ENCODE data around the gene CEP20. TPM values are rescaled to one million over a fixed set of nuclear protein-coding genes. Genes with fewer than 3 reads are reported as not detected.
A peak's percentile ranks its signal among the peaks of the same experiment; 100 is the strongest.

CEP20 gene
- total RNA-seq, 1 experiment from 2014 or later: 37.0 TPM

GRCh38 chr16:15856901-15857698 is 31.3 kb downstream of the CEP20 start, which contains the start of gene MYH11:
MYH11 (minus strand) TSS chr16:15857028; CDS start chr16:15838252, 18,776 bp downstream.
- Histone ChIP-seq H3F3A (ENCODE audit: low read length, unreplicated experiment) (no peaks in the 10 kb centered on the region), H2AFZ (ENCODE audit: low read length) (no peak within 1 kb of the TSS), H3K27ac (ENCODE audit: low read length) (no peak within 1 kb of the TSS), H3K36me3 (ENCODE audit: low read depth, low read length) (no peaks in the 10 kb centered on the region), H3K9me2 (replicated peaks; ENCODE audit: low read length) (no peaks in the 10 kb centered on the region), H3K4me1 (ENCODE audit: insufficient read depth, low read length) (no peaks in the 10 kb centered on the region), H3K27me3 (ENCODE audit: low read length) (peaks cover 36% of the 10 kb centered on the region), H3K4me2 (ENCODE audit: low read length) (peak within 1 kb of the TSS; percentile 49; the same call in 1 of the 2 replicates), H3K4me3 (ENCODE audit: low read length) (no peak within 1 kb of the TSS), H3K9me3 (ENCODE audit: low read length) (no peaks in the 10 kb centered on the region), H3K79me2 (ENCODE audit: low read length) (no peaks in the 10 kb centered on the region), H3K9ac (ENCODE audit: low read length) (no peak within 1 kb of the TSS), H4K20me1 (ENCODE audit: low read length) (no peaks in the 10 kb centered on the region)
- TF ChIP-seq EZH2phosphoT487 (IDR thresholded peaks at IDR 0.05; ENCODE audit: borderline replicate concordance, low read length): peak; percentile 48; the same call in 1 of the 2 replicates
- no peak for TF ChIP-seq EZH2 (IDR thresholded peaks at IDR 0.05; ENCODE audit: low read length, unreplicated experiment)
- intact Hi-C loops (cut with micrococcal nuclease): no loop called here
- ChIA-PET POLR2A (ENCODE audit: unreplicated experiment) (no interaction called here), CTCF (no interaction called here)
- ATAC-seq (no peak), DNase-seq (no peak)
- BruUV-seq (replicated peaks): no TSS peak

GRCh38 chr16:15856182-15856581 is 32.2 kb downstream of the CEP20 start:
- Histone ChIP-seq H3K36me3 (ENCODE audit: low read depth, low read length) (no peaks in the 10 kb centered on the region), H4K20me1 (ENCODE audit: low read length) (no peaks in the 10 kb centered on the region), H3K79me2 (ENCODE audit: low read length) (no peaks in the 10 kb centered on the region), H3K9me2 (replicated peaks; ENCODE audit: low read length) (no peaks in the 10 kb centered on the region), H3K9me3 (ENCODE audit: low read length) (no peaks in the 10 kb centered on the region), H3K4me3 (ENCODE audit: low read length) (no peak overlapping the region), H3K27ac (ENCODE audit: low read length) (no peak overlapping the region), H3K4me1 (ENCODE audit: insufficient read depth, low read length) (no peaks in the 10 kb centered on the region), H3K4me2 (ENCODE audit: low read length) (no peak overlapping the region), H3F3A (ENCODE audit: low read length, unreplicated experiment) (no peaks in the 10 kb centered on the region), H3K27me3 (ENCODE audit: low read length) (peaks cover 36% of the 10 kb centered on the region), H3K9ac (ENCODE audit: low read length) (no peak overlapping the region), H2AFZ (ENCODE audit: low read length) (no peak overlapping the region)
- BruUV-seq (replicated peaks): no TSS peak
- CTCF ChIA-PET: no interaction called here
- ATAC-seq: no peak
- TF ChIP-seq CTCF (conservative IDR thresholded peaks at IDR 0.05; ENCODE audit: low read depth, low read length) (no peak), EZH2phosphoT487 (IDR thresholded peaks at IDR 0.05; ENCODE audit: borderline replicate concordance, low read length) (no peak), EZH2 (IDR thresholded peaks at IDR 0.05; ENCODE audit: low read length, unreplicated experiment) (no peak)
- intact Hi-C loops (cut with micrococcal nuclease): no loop called here
- POLR2A ChIA-PET (ENCODE audit: unreplicated experiment): no interaction called here
- DNase-seq: no peak

GRCh38 chr16:15855704-15856003 is 32.7 kb downstream of the CEP20 start:
- H4K20me1 ChIP-seq (ENCODE audit: low read length): no peaks in the 10 kb centered on the region
- no peaks in the 10 kb centered on the region for H3K4me1 ChIP-seq (ENCODE audit: insufficient read depth, low read length)
- no peaks in the 10 kb centered on the region for H3K9me2 ChIP-seq (replicated peaks; ENCODE audit: low read length)
- TF ChIP-seq EZH2phosphoT487 (IDR thresholded peaks at IDR 0.05; ENCODE audit: borderline replicate concordance, low read length) (no peak), EZH2 (IDR thresholded peaks at IDR 0.05; ENCODE audit: low read length, unreplicated experiment) (no peak), CTCF (conservative IDR thresholded peaks at IDR 0.05; ENCODE audit: low read depth, low read length) (no peak)
- H3K79me2 ChIP-seq (ENCODE audit: low read length): no peaks in the 10 kb centered on the region
- BruUV-seq (replicated peaks): no TSS peak
- ATAC-seq (no peak), DNase-seq (no peak)
- no peaks in the 10 kb centered on the region for H3K36me3 ChIP-seq (ENCODE audit: low read depth, low read length)
- no peak overlapping the region for H2AFZ ChIP-seq (ENCODE audit: low read length)
- ChIA-PET POLR2A (ENCODE audit: unreplicated experiment) (no interaction called here), CTCF (no interaction called here)
- peaks cover 36% of the 10 kb centered on the region for H3K27me3 ChIP-seq (ENCODE audit: low read length)
- no peak overlapping the region for H3K4me2 ChIP-seq (ENCODE audit: low read length)
- intact Hi-C loops (cut with micrococcal nuclease): no loop called here
- no peaks in the 10 kb centered on the region for H3F3A ChIP-seq (ENCODE audit: low read length, unreplicated experiment)
- no peak overlapping the region for H3K9ac ChIP-seq (ENCODE audit: low read length)
- H3K4me3 ChIP-seq (ENCODE audit: low read length): no peak overlapping the region
- no peaks in the 10 kb centered on the region for H3K9me3 ChIP-seq (ENCODE audit: low read length)
- no peak overlapping the region for H3K27ac ChIP-seq (ENCODE audit: low read length)
